Liver (tissue), 3 donors: ENCODE data around the gene UIMC1.

ENCODE experiments used
- ATF3 ChIP-seq: IDR thresholded peaks from 2 replicates; pipeline ENCODE4 v1.6.1; 2016; ENCODE audit warnings: antibody characterized with exemption
- CTCF ChIP-seq: fragments of 150-350 bp; IDR thresholded peaks from 2 replicates; pipeline ENCODE4 v1.5.1; 2017; ENCODE audit warnings: improper control_type of control experiment, low read depth, low read length; ENCODE audit not compliant: missing input control
- EGR1 ChIP-seq, 2 donors: IDR thresholded peaks; 2 replicates each; pipeline ENCODE4 v1.6.1; 2016 to 2018; ENCODE audit warnings: antibody characterized with exemption in 2 of 2, low read depth in 2 of 2
- FOXA1 ChIP-seq: IDR thresholded peaks from 2 replicates; pipeline ENCODE4 v1.6.1; 2016; ENCODE audit warnings: antibody characterized with exemption
- GABPA ChIP-seq, 2 donors: IDR thresholded peaks in 1 of 2; conservative IDR thresholded peaks in 1 of 2; 2 replicates each; pipeline ENCODE4 v1.6.1; 2016; ENCODE audit warnings: antibody characterized with exemption in 2 of 2, mild to moderate bottlenecking in 1 of 2, moderate library complexity in 1 of 2
- JUND ChIP-seq, 2 donors: IDR thresholded peaks; 2 replicates each; pipeline ENCODE4 v1.6.1; 2016; ENCODE audit warnings: antibody characterized with exemption in 2 of 2
- MAX ChIP-seq: IDR thresholded peaks from 2 replicates; pipeline ENCODE4 v1.6.1; 2016; ENCODE audit warnings: antibody characterized with exemption
- RAD21 ChIP-seq, 2 donors: IDR thresholded peaks; 2 replicates each; pipeline ENCODE4 v1.6.1; 2016; ENCODE audit warnings: antibody characterized with exemption in 2 of 2, mild to moderate bottlenecking in 2 of 2
- REST ChIP-seq: IDR thresholded peaks from 2 replicates; pipeline ENCODE4 v1.6.1; 2016; ENCODE audit warnings: antibody characterized with exemption, mild to moderate bottlenecking
- RXRA ChIP-seq, 2 donors: IDR thresholded peaks; 2 replicates each; pipeline ENCODE4 v1.6.1; 2017 to 2018; ENCODE audit warnings: antibody characterized with exemption in 2 of 2, mild to moderate bottlenecking in 1 of 2
- SP1 ChIP-seq: IDR thresholded peaks from 2 replicates; pipeline ENCODE4 v1.6.1; 2018; ENCODE audit warnings: antibody characterized with exemption, mild to moderate bottlenecking
- TAF1 ChIP-seq: conservative IDR thresholded peaks from 2 replicates; pipeline ENCODE4 v1.6.1; 2016; ENCODE audit warnings: antibody characterized with exemption, mild to moderate bottlenecking
- YY1 ChIP-seq: IDR thresholded peaks from 2 replicates; pipeline ENCODE4 v1.6.1; 2016; ENCODE audit warnings: antibody characterized with exemption, mild to moderate bottlenecking
- donor health status: healthy.
- donor health status: healthy.

GRCh38 chr5:176860381-176860780 is 146.2 kb downstream of the UIMC1 start:
- TF ChIP-seq CTCF (no peak), FOXA1 (no peak), TAF1 (no peak), GABPA (IDR thresholded peaks at IDR 0.05 in 1 of 2, conservative IDR thresholded peaks at IDR 0.05 in 1 of 2) (no peak), REST (no peak), RXRA (IDR thresholded peaks at IDR 0.05) (no peak), JUND (IDR thresholded peaks at IDR 0.05) (no peak), EGR1 (IDR thresholded peaks at IDR 0.05; ENCODE audit: low read depth in 2 of 2) (no peak), RAD21 (IDR thresholded peaks at IDR 0.05) (no peak), YY1 (no peak), ATF3 (no peak), SP1 (no peak), MAX (no peak)
